Neural progenitor cell (in vitro differentiated cells): ENCODE data around the gene PFDN4.

ENCODE experiments used
- EZH2phosphoT487 ChIP-seq: fragments of 200-600 bp; sonication (generic); IDR thresholded peaks from 2 replicates; pipeline ENCODE4 v1.6.1; 2017; ENCODE audit warnings: antibody characterized with exemption
- TF ChIP-seq, protein P1 (sequence below): fragments of 200-600 bp; sonication (generic); IDR thresholded peaks from 2 replicates; pipeline ENCODE4 v1.5.1; 2017; ENCODE audit warnings: antibody characterized with exemption, mild to moderate bottlenecking

DNA sequence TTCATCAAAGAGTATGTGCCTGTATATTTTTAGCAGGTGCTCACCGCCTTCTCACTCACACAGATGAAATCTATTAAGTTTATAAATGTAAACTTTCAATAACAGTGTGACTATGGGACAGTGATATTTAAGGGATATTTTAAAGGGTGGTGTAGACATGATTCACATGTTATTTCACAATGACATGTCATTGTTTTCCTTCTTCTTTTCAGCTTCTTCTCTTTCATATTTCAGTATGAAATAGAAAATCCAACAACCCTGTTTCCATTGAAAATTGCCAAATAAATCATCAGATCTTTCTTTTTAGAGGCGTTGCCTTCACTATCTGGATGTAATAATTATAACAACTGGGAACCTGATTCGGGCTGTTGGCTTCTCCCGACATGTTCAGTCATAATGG is 54.8 kb downstream of the PFDN4 start:
- TF ChIP-seq, protein P1, sequence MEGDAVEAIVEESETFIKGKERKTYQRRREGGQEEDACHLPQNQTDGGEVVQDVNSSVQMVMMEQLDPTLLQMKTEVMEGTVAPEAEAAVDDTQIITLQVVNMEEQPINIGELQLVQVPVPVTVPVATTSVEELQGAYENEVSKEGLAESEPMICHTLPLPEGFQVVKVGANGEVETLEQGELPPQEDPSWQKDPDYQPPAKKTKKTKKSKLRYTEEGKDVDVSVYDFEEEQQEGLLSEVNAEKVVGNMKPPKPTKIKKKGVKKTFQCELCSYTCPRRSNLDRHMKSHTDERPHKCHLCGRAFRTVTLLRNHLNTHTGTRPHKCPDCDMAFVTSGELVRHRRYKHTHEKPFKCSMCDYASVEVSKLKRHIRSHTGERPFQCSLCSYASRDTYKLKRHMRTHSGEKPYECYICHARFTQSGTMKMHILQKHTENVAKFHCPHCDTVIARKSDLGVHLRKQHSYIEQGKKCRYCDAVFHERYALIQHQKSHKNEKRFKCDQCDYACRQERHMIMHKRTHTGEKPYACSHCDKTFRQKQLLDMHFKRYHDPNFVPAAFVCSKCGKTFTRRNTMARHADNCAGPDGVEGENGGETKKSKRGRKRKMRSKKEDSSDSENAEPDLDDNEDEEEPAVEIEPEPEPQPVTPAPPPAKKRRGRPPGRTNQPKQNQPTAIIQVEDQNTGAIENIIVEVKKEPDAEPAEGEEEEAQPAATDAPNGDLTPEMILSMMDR = no peak
- no peak for TF ChIP-seq EZH2phosphoT487
